Muscle of leg (tissue), 11 donors: ENCODE measurements around the gene GTF2F2. TPM values are rescaled to one million over a fixed set of nuclear protein-coding genes. Genes with fewer than 3 reads are reported as not detected.

ENCODE experiments used
- DNase-seq: peaks from one replicate; pipeline ENCODE4 v3.0.0; 2013
- H3K27ac ChIP-seq: one replicate; pipeline ENCODE4 v1.5.1; 2013; ENCODE audit warnings: mild to moderate bottlenecking, low read length, control low read depth
- H3K27me3 ChIP-seq: one replicate; pipeline ENCODE4 v1.6.1; 2013; ENCODE audit warnings: low read length; ENCODE audit not compliant: control insufficient read depth, insufficient read depth
- H3K36me3 ChIP-seq: one replicate; pipeline ENCODE4 v1.6.1; 2013; ENCODE audit warnings: low read length; ENCODE audit not compliant: control insufficient read depth, insufficient read depth
- H3K4me1 ChIP-seq: one replicate; pipeline ENCODE4 v1.6.1; 2013; ENCODE audit warnings: low read length; ENCODE audit not compliant: control insufficient read depth, insufficient read depth
- H3K4me3 ChIP-seq: one replicate; pipeline ENCODE4 v1.5.1; 2013; ENCODE audit warnings: low read length, control low read depth
- H3K9me3 ChIP-seq: replicated peaks from 2 replicates; pipeline ENCODE4 v1.6.1; 2013; ENCODE audit warnings: low read depth, low read length; ENCODE audit not compliant: control insufficient read depth
- WGBS: methylation state at CpG from one replicate; pipeline ENCODE4 v1.1.5; 2013; ENCODE audit warnings: missing lambda C conversion rate; ENCODE audit not compliant: insufficient coverage; 5-methylcytosine and 5-hydroxymethylcytosine counted together
- polyA plus RNA-seq, 8 donors: library from polyadenylated mRNA; unstranded; fragments of 120-200 nt; gene quantifications; one replicate each; pipeline versions ENCODE4 v1.2.1 to v1.2.3, GENCODE V29; 2013; ENCODE audit warnings: inconsistent platforms in 1 of 8, low replicate concordance in 1 of 8; ENCODE audit not compliant: insufficient read length in 8 of 8, insufficient read depth in 1 of 8
- total RNA-seq: library from RNA; stranded (reverse); fragments of 120-200 nt; gene quantifications from one replicate; pipeline ENCODE4 v1.2.4, GENCODE V29; 2013

GTF2F2 gene
- total and polyA plus RNA-seq, 9 donors: 18.1 to 21.9 (median 19.3) TPM

DNA sequence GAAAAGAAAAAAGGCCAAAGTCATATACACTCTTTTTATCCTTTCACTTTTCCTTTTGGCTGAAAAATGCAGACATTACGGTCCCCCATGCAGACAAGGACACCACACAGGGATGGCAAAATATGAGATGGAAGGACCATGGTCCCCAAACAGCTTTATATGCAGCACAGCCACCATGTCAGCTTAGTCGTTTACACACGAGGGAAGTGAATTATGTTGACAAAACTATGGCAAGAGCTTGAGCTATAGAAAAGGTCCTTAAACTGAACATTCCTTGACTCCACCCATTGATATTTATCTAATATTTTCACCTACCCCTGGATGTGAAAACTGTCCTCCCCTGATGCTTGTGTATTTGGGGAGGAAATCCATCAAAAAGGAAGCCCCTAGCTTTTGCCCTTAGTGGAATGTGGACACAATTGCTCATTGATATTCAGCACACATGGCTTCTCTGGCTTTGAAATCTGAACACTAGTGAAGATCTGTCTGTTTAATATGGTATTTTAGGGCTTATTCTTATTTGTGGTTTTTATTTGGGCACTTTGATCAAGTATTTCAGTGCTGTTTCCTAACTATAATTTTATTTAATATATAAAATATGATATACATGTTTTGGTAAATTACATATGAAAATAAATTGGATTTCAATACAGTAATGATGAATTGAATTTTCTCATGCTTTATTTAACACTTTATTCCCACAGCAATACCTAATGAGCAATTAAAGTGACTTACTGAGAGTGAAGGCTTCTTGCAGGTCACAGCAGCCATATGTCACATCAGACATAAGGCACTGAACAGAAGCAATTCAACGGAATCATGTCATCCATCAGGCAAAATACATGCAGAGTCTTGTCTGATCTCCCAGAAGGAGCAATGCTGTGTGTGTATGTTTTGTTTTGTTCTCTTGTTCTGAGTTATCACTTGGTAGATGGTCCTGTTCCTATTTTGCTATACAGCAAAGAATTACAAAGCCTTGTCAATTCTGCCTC, 6.8 kb upstream of the GTF2F2 start:
- Histone ChIP-seq H3K4me1 (no peaks in the 10 kb centered on the region), H3K27me3 (no peaks in the 10 kb centered on the region), H3K9me3 (no peaks in the 10 kb centered on the region), H3K36me3 (no peaks in the 10 kb centered on the region), H3K27ac (no peak overlapping the region), H3K4me3 (no peak overlapping the region)
- no peak for DNase-seq
- whole genome bisulfite sequencing: no CpG with 5 or more reads among the region's 4 CpGs

- no peaks in the 10 kb centered on the region for H3K9me3 ChIP-seq
- H3K27me3 ChIP-seq: no peaks in the 10 kb centered on the region
- H3K4me3 ChIP-seq: peak overlapping the region; percentile 71
- peak; percentile 73 for DNase-seq
- H3K36me3 ChIP-seq: no peaks in the 10 kb centered on the region
- peaks cover 5% of the 10 kb centered on the region for H3K4me1 ChIP-seq
- WGBS: 3% methylated on average over 6 of the region's 7 CpGs
- peak overlapping the region; percentile 90 for H3K27ac ChIP-seq
Observed at GRCh38 chr13:45119469-45119990, 780 bp upstream of the GTF2F2 start.

- Histone ChIP-seq H3K4me1 (peaks cover 5% of the 10 kb centered on the region), H3K9me3 (no peaks in the 10 kb centered on the region), H3K27ac (peak overlapping the region; percentile 90), H3K27me3 (no peaks in the 10 kb centered on the region), H3K4me3 (peak overlapping the region; percentile 71), H3K36me3 (no peaks in the 10 kb centered on the region)
- DNase-seq: no peak
- 0% methylated on average over 5 of the region's 13 CpGs for WGBS
Observed at GRCh38 chr13:45120967-45121831, 889 bp downstream of the GTF2F2 start.

GRCh38 chr13:45122941-45123340, 2.6 kb downstream of the GTF2F2 start:
- no peak overlapping the region for H3K27ac ChIP-seq
- H3K36me3 ChIP-seq: no peaks in the 10 kb centered on the region
- no peaks in the 10 kb centered on the region for H3K9me3 ChIP-seq
- WGBS: 60% methylated on average over 1 of the region's 6 CpGs
- H3K4me1 ChIP-seq: peaks cover 5% of the 10 kb centered on the region
- DNase-seq: no peak
- no peaks in the 10 kb centered on the region for H3K27me3 ChIP-seq
- no peak overlapping the region for H3K4me3 ChIP-seq

- H3K27ac ChIP-seq: no peak overlapping the region
- 91% methylated on average over 2 of the region's 6 CpGs for WGBS
- peaks cover 13% of the 10 kb centered on the region for H3K9me3 ChIP-seq
- no peaks in the 10 kb centered on the region for H3K4me1 ChIP-seq
- DNase-seq: no peak
- no peak overlapping the region for H3K4me3 ChIP-seq
- H3K27me3 ChIP-seq: no peaks in the 10 kb centered on the region
- H3K36me3 ChIP-seq: peaks cover 2% of the 10 kb centered on the region
Observed at GRCh38 chr13:45132369-45133064, 12.2 kb downstream of the GTF2F2 start.

DNA sequence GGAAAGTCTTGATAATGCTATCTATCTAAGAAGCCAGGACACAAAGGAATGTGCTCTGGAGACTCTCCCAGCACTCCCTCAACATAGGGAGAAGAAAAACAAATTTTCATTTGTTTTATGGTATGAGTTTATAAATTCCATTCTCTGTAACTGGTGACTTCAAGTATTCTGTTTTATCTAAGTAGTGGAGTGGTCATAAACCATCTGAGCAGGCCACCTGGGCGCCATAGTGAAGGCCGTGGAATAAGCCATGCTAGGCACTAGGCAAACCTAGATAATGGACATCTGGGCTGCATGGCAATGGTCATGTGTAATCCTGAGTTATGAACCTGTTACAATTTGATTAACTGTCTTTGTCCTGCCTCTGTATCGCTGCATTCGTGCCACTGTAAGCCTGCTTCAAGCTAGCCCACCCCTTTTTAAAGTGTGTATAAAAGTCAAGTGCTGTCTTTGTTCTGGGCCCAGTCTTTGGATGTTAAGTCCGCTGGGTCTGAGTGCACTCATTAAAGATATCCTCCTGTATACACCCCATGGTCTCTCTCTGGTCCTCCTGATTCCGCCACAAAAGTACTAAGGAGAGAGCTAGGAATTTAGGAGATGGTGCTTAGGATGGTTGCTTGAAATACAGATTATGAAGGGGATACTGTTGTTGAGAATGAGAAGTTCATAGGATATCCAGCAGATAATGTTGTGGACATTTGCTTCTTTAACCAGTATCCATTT, 13.2 kb downstream of the GTF2F2 start:
- H3K27me3 ChIP-seq: no peaks in the 10 kb centered on the region
- H3K4me3 ChIP-seq: no peak overlapping the region
- WGBS: no CpG with 5 or more reads among the region's 6 CpGs
- H3K36me3 ChIP-seq: peaks cover 6% of the 10 kb centered on the region
- DNase-seq: no peak
- no peak overlapping the region for H3K27ac ChIP-seq
- no peaks in the 10 kb centered on the region for H3K4me1 ChIP-seq
- H3K9me3 ChIP-seq: peaks cover 13% of the 10 kb centered on the region

- Histone ChIP-seq H3K27ac (no peak overlapping the region), H3K9me3 (peaks cover 11% of the 10 kb centered on the region), H3K27me3 (no peaks in the 10 kb centered on the region), H3K36me3 (peaks cover 14% of the 10 kb centered on the region), H3K4me3 (no peak overlapping the region), H3K4me1 (no peaks in the 10 kb centered on the region)
- DNase-seq: no peak
- WGBS: no CpG with 5 or more reads among the region's 3 CpGs
Observed at GRCh38 chr13:45136741-45137504, 16.6 kb downstream of the GTF2F2 start.

GRCh38 chr13:45137526-45137925, 17.2 kb downstream of the GTF2F2 start:
- Histone ChIP-seq H3K4me3 (no peak overlapping the region), H3K27ac (no peak overlapping the region), H3K4me1 (no peaks in the 10 kb centered on the region), H3K36me3 (peaks cover 14% of the 10 kb centered on the region), H3K27me3 (no peaks in the 10 kb centered on the region), H3K9me3 (peaks cover 7% of the 10 kb centered on the region)
- no CpG with 5 or more reads among the region's 2 CpGs for WGBS
- no peak for DNase-seq

DNA sequence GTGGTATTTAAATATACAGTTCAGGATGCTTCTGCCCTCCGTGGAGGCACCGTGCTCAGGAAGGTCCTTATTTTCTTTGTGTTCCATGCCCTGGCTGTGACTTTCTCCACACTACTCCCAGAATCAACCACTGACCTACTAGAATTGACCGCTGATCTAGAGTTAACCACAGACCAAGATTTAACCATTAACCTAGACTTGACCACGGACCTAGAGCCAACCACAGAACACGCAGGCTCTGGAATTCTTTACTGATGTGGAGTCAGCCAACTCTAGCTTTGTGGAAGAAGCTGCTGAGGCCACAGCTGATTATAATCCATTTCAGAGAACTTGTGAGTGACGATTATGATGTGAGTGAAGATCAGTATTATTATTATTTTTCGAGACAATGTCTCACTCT, 18.0 kb downstream of the GTF2F2 start:
- Histone ChIP-seq H3K9me3 (peaks cover 5% of the 10 kb centered on the region), H3K36me3 (peaks cover 14% of the 10 kb centered on the region), H3K27ac (no peak overlapping the region), H3K4me1 (no peaks in the 10 kb centered on the region), H3K27me3 (no peaks in the 10 kb centered on the region), H3K4me3 (no peak overlapping the region)
- DNase-seq: no peak
- 96% methylated on average over 4 of the region's 7 CpGs for WGBS
